SH-SY5Y (cell line): ENCODE results near the gene KIF1A.

Source experiments
- GATA2 ChIP-seq: IDR thresholded peaks from 2 replicates; pipeline ENCODE4 v1.6.1; 2011; ENCODE audit warnings: mild to moderate bottlenecking, low read depth, low read length
- GATA3 ChIP-seq: IDR thresholded peaks from 2 replicates; pipeline ENCODE4 v1.6.1; 2011; ENCODE audit warnings: low read depth, mild to moderate bottlenecking, low read length, moderate library complexity

- TF ChIP-seq GATA2 (no peak), GATA3 (no peak)
Measured at GRCh38 chr2:240769096-240769495, 50.9 kb downstream of the KIF1A start.
